GM12878 (cell line): ENCODE data around the gene FMN2. TPM values are rescaled to one million over a fixed set of nuclear protein-coding genes. Genes with fewer than 3 reads are reported as not detected.

Experiments
- ATAC-seq: fragments of 200-7000 bp; cut with Tn5 transposase; 3 replicates; pipeline ENCODE4 v1.9.1; 2020; ENCODE audit warnings: mild to moderate bottlenecking, moderate library complexity
- BruUV-seq: library from RNA; stranded (reverse); fragments of 400-500 nt; replicated peaks from 2 replicates; lab custom pipeline; 2021; lab: Mats Ljungman, UMichigan
- CTCF ChIA-PET: fragments of 300-600 bp; sonication (Branson Sonifier 250); formaldehyde crosslinking; extraction: SDS; loops from one replicate; lab custom pipeline; 2021; ENCODE audit warnings: inconsistent platforms; lab: Yijun Ruan, JAX
- POLR2A ChIA-PET: fragments of 350-600 bp; formaldehyde crosslinking; extraction: SDS; loops from one replicate; lab custom pipeline; 2021; ENCODE audit warnings: inconsistent platforms; lab: Charles Lee
- RAD21 ChIA-PET: fragments of 300-600 bp; sonication (Branson Sonifier 250); formaldehyde crosslinking; loops from one replicate; lab custom pipeline; 2023; ENCODE audit warnings: antibody characterized with exemption; ENCODE audit not compliant: unreplicated experiment; lab: Charles Lee
- SMC1A ChIA-PET: fragments of 300-600 bp; sonication (Branson Sonifier 250); formaldehyde crosslinking; loops from one replicate; lab custom pipeline; 2023; ENCODE audit not compliant: unreplicated experiment, uncharacterized antibody; lab: Charles Lee
- DNase-seq: peaks from one replicate; pipeline ENCODE4 v3.0.0-alpha.2; 2011; ENCODE audit warnings: low read depth, low spot score
- FAIRE-seq: peaks from 3 replicates; lab custom pipeline; 2011; peaks lifted over from hg19 to GRCh38; lab: Jason Lieb, UNC
- H2AFZ ChIP-seq: 2 replicates; pipeline ENCODE4 v1.6.0; 2011; ENCODE audit warnings: low read depth, low read length, control low read depth; ENCODE audit not compliant: control insufficient read depth
- H3K27ac ChIP-seq: 2 replicates; pipeline ENCODE4 v1.5.1; 2011; ENCODE audit warnings: control low read depth; ENCODE audit not compliant: control insufficient read depth, insufficient read depth
- H3K27me3 ChIP-seq, 2 experiments: replicated peaks in 1 of 2; 2 replicates each; pipeline versions ENCODE4 v1.6.0 to v1.6.1; 2011; ENCODE audit warnings: low read length in 1 of 2; ENCODE audit not compliant: control insufficient read depth in 2 of 2, insufficient read depth in 2 of 2
- H3K36me3 ChIP-seq, 2 experiments: 2 replicates each; pipeline ENCODE4 v1.5.1; 2011; ENCODE audit warnings: low read length in 1 of 2; ENCODE audit not compliant: control insufficient read depth in 2 of 2, insufficient read depth in 2 of 2
- H3K4me1 ChIP-seq: 2 replicates; pipeline ENCODE4 v1.6.1; 2011; ENCODE audit warnings: mild to moderate bottlenecking, low read length, moderate library complexity, mixed read lengths; ENCODE audit not compliant: control insufficient read depth, insufficient read depth
- H3K4me2 ChIP-seq: 2 replicates; pipeline ENCODE4 v1.6.0; 2011; ENCODE audit warnings: control low read depth; ENCODE audit not compliant: control insufficient read depth, insufficient read depth
- H3K4me3 ChIP-seq: fragments of 200-600 bp; sonication (generic); 2 replicates; pipeline ENCODE4 v1.5.1; 2016
- H3K79me2 ChIP-seq: 2 replicates; pipeline ENCODE4 v1.6.0; 2011; ENCODE audit warnings: low read length; ENCODE audit not compliant: control insufficient read depth, insufficient read depth
- H3K9ac ChIP-seq: 2 replicates; pipeline ENCODE4 v1.8.0; 2011; ENCODE audit warnings: low read length, control low read depth, mixed read lengths; ENCODE audit not compliant: control insufficient read depth, insufficient read depth
- H3K9me3 ChIP-seq: replicated peaks from 3 replicates; pipeline ENCODE4 v1.5.1; 2011; ENCODE audit warnings: mild to moderate bottlenecking, low read length; ENCODE audit not compliant: control insufficient read depth, insufficient read depth
- H4K20me1 ChIP-seq: 2 replicates; pipeline ENCODE4 v1.6.0; 2011; ENCODE audit not compliant: control insufficient read depth, insufficient read depth
- CBX3 ChIP-seq: fragments of 200-600 bp; sonication (generic); IDR thresholded peaks from 2 replicates; pipeline ENCODE4 v1.6.1; 2016; ENCODE audit warnings: low read depth, borderline replicate concordance
- CBX5 ChIP-seq: sonication (generic); IDR thresholded peaks from 2 replicates; pipeline ENCODE4 v1.6.1; 2016; ENCODE audit warnings: low read depth, moderate library complexity, mild to moderate bottlenecking, inconsistent platforms
- CTCF ChIP-seq, 3 experiments: IDR thresholded peaks in 2 of 3; conservative IDR thresholded peaks in 1 of 3; 2 replicates each; pipeline ENCODE4 v1.5.1; 2011; ENCODE audit warnings: low read depth in 3 of 3, low read length in 3 of 3, mild to moderate bottlenecking in 3 of 3, control low read depth in 2 of 3, moderate library complexity in 2 of 3, inconsistent platforms in 1 of 3, mixed read lengths in 1 of 3; ENCODE audit not compliant: control insufficient read depth in 2 of 3, insufficient read depth in 1 of 3; ENCODE audit errors: extremely low read depth in 1 of 3
- KDM1A ChIP-seq: fragments of 200-600 bp; sonication (generic); IDR thresholded peaks from 2 replicates; pipeline ENCODE4 v1.6.1; 2016; ENCODE audit warnings: borderline replicate concordance
- RAD21 ChIP-seq: IDR thresholded peaks from 2 replicates; pipeline ENCODE4 v1.6.1; 2011; ENCODE audit warnings: mild to moderate bottlenecking, low read depth, low read length, moderate library complexity; ENCODE audit not compliant: insufficient read depth
- SMARCA5 ChIP-seq: fragments of 450-650 bp; IDR thresholded peaks from 2 replicates; pipeline ENCODE4 v1.6.1; 2017; ENCODE audit warnings: mild to moderate bottlenecking
- SMC3 ChIP-seq: IDR thresholded peaks from 2 replicates; pipeline ENCODE4 v1.6.1; 2011; ENCODE audit warnings: low read length, improper control_type of control experiment, borderline replicate concordance
- ZNF592 ChIP-seq: fragments of 450-650 bp; IDR thresholded peaks from 2 replicates; pipeline ENCODE4 v1.6.1; 2017; ENCODE audit warnings: mild to moderate bottlenecking, moderate library complexity
- WGBS: methylation state at CpG from one replicate; pipeline ENCODE4 v1.1.6; 2016; ENCODE audit warnings: low lambda C conversion rate; ENCODE audit not compliant: insufficient replicate concordance, insufficient coverage; ENCODE audit errors: missing lambda C conversion rate; 5-methylcytosine and 5-hydroxymethylcytosine counted together
- in situ Hi-C: fragments of 300-500 bp; cut with MboI; formaldehyde crosslinking; loops from 9 replicates; pipeline ENCODE4 v1.14.3; 2018; ENCODE audit warnings: mixed read lengths
- intact Hi-C: fragments of 100-400 bp; cut with micrococcal nuclease; formaldehyde crosslinking; loops from one replicate; pipeline ENCODE4 v1.14.2; 2022; ENCODE audit not compliant: unreplicated experiment
- polyA plus RNA-seq, 11 experiments: library from polyadenylated mRNA; depleted of rRNA in 4 of 11; unstranded in 6 of 11; stranded (reverse) in 5 of 11; fragments of >200 nt; fragmentation: Nextera tagmentation in 4 of 11; fragmentation: Illumina TruSeq in 1 of 11; extraction: Ambion mirVana in 4 of 11; extraction: Trizol in 1 of 11; gene quantifications; 1 replicate in 1 of 11; 2 replicates in 10 of 11; pipeline versions ENCODE4 v1.2.1 to v1.2.3, GENCODE V29; 2011 to 2016; ENCODE audit warnings: inconsistent platforms in 2 of 11, missing spikeins in 2 of 11, low read depth in 1 of 11
- total RNA-seq, 4 experiments: library from RNA; depleted of rRNA in 3 of 4; stranded (reverse); fragments of >200 nt in 3 of 4; fragmentation: Illumina TruSeq in 1 of 4; extraction: Trizol in 1 of 4; gene quantifications; 2 replicates each; pipeline versions ENCODE4 v1.2.1 to v1.2.3, GENCODE V29; 2013 to 2021

FMN2 gene
- total and polyA plus RNA-seq, 10 of the 15 experiments (the other 5 are each of a cell fraction or from before 2014, with no cell fraction given), result 0.60 TPM; not detected in 9

GRCh38 chr1:240149484-240150094 is 57.9 kb downstream of the FMN2 start:
- Histone ChIP-seq H3K4me2 (no peak overlapping the region), H2AFZ (no peak overlapping the region), H3K36me3 (no peaks in the 10 kb centered on the region), H3K4me1 (no peaks in the 10 kb centered on the region), H3K79me2 (no peaks in the 10 kb centered on the region), H3K27ac (no peak overlapping the region), H3K9ac (no peak overlapping the region), H3K27me3 (no peaks in the 10 kb centered on the region), H4K20me1 (no peaks in the 10 kb centered on the region), H3K9me3 (no peaks in the 10 kb centered on the region), H3K4me3 (no peak overlapping the region)
- ChIA-PET SMC1A (interaction anchor here (0.7 to 1.6 kb wide), 9 partner anchors 9 to 162 kb away, joined by 3 to 5 read pairs (median 3); no protein-coding TSS in a partner anchor), RAD21 (interaction anchor here (0.6 kb wide), 1 partner anchor 1748 kb away, joined by 3 read pairs; no protein-coding TSS in a partner anchor), CTCF (interaction anchor here (0.7 to 2.8 kb wide), 19 partner anchors 7 to 192 kb away, joined by 3 to 24 read pairs (median 5); no protein-coding TSS in a partner anchor), POLR2A (no interaction called here)
- in situ Hi-C loops, result no loop called here
- DNase-seq (no peak), FAIRE-seq (no peak), ATAC-seq (peak; percentile 56)
- intact Hi-C loops, result loop anchor here (1.0 kb wide), 1 partner anchor 122 kb away; no protein-coding TSS in a partner anchor
- WGBS, result 27% methylated on average over 3 of the region's 3 CpGs
- TF ChIP-seq KDM1A (no peak), ZNF592 (no peak), SMARCA5 (no peak), CBX3 (no peak), CTCF (IDR thresholded peaks at IDR 0.05 in 2 of 3, conservative IDR thresholded peaks at IDR 0.05 in 1 of 3; ENCODE audit: control insufficient read depth in 2 of 3, extremely low read depth in 1 of 3, insufficient read depth in 1 of 3, low read depth in 3 of 3, low read length in 3 of 3) (peak; percentile 48 to 55 (median 54)), RAD21 (peak; percentile 26; the same call in 1 of the 2 replicates), SMC3 (peak; percentile 22; the same call in 1 of the 2 replicates), CBX5 (no peak)
- no TSS peak for BruUV-seq
